Esophagus (tissue), 2 donors: ENCODE data around the gene PKM. TPM values are rescaled to one million over a fixed set of nuclear protein-coding genes. Genes with fewer than 3 reads are reported as not detected.

Experiments
- H3K27ac ChIP-seq, 2 donors: one replicate each; pipeline ENCODE4 v1.5.1; 2013; ENCODE audit warnings: low read depth in 2 of 2, mild to moderate bottlenecking in 2 of 2, inconsistent platforms in 1 of 2, low read length in 1 of 2, moderate library complexity in 1 of 2
- H3K27me3 ChIP-seq, 2 donors: one replicate each; pipeline ENCODE4 v1.6.1; 2013; ENCODE audit warnings: low read length in 2 of 2, control low read depth in 1 of 2, mild to moderate bottlenecking in 1 of 2; ENCODE audit not compliant: insufficient read depth in 2 of 2, control insufficient read depth in 1 of 2
- H3K36me3 ChIP-seq, 2 donors: one replicate each; pipeline ENCODE4 v1.6.1; 2013; ENCODE audit warnings: low read length in 1 of 2; ENCODE audit not compliant: control insufficient read depth in 2 of 2, insufficient read depth in 2 of 2
- H3K4me1 ChIP-seq, 2 donors: one replicate each; pipeline ENCODE4 v1.6.1; 2013; ENCODE audit warnings: low read length in 1 of 2; ENCODE audit not compliant: control insufficient read depth in 2 of 2, insufficient read depth in 2 of 2
- H3K4me3 ChIP-seq, 2 donors: one replicate each; pipeline ENCODE4 v1.5.1; 2013; ENCODE audit warnings: low read length in 2 of 2, mild to moderate bottlenecking in 2 of 2, low read depth in 1 of 2, moderate library complexity in 1 of 2
- H3K9me3 ChIP-seq, 2 donors: one replicate each; pipeline ENCODE4 v1.6.1; 2013; ENCODE audit warnings: mild to moderate bottlenecking in 2 of 2, low read depth in 1 of 2, low read length in 1 of 2, moderate library complexity in 1 of 2; ENCODE audit not compliant: control insufficient read depth in 2 of 2, insufficient read depth in 1 of 2
- WGBS, 2 donors: extraction: QIAGEN DNeasy Blood & Tissue Kit; methylation state at CpG; one replicate each; pipeline ENCODE4 v1.1.7; 2013; 5-methylcytosine and 5-hydroxymethylcytosine counted together
- polyA plus RNA-seq, 2 donors: library from polyadenylated mRNA; stranded (reverse); fragments of 200-250 nt; gene quantifications; one replicate each; pipeline ENCODE4 v1.2.3, GENCODE V29; 2013
- donor health status: healthy with polysubstance abuse.
- donor health status: Bipolar disorder and iron deficiency.

The PKM gene
- polyA plus RNA-seq, 2 donors, result 235 to 528 TPM

GRCh38 chr15:72227720-72228119, 3.3 kb downstream of the PKM start:
- H3K36me3 ChIP-seq, result no peaks in the 10 kb centered on the region
- H3K27me3 ChIP-seq, result no peaks in the 10 kb centered on the region
- peaks cover 4 to 14% of the 10 kb centered on the region in 2 donors for H3K4me1 ChIP-seq
- WGBS, 2 donors, result 32 to 44% methylated on average over 4 of the region's 4 CpGs
- H3K9me3 ChIP-seq, result no peaks in the 10 kb centered on the region
- H3K4me3 ChIP-seq, result peak overlapping the region in 1 of 2 donors; percentile 94
- peak overlapping the region; percentile 90 to 99 for H3K27ac ChIP-seq

- H3K9me3 ChIP-seq, result no peaks in the 10 kb centered on the region
- H3K4me3 ChIP-seq, result peak overlapping the region in 1 of 2 donors; percentile 8
- WGBS, 2 donors, result 20 to 26% methylated on average over 8 of the region's 8 CpGs
- H3K4me1 ChIP-seq, result peaks cover 8 to 19% of the 10 kb centered on the region in 2 donors
- no peaks in the 10 kb centered on the region for H3K27me3 ChIP-seq
- no peaks in the 10 kb centered on the region for H3K36me3 ChIP-seq
- H3K27ac ChIP-seq, result peak overlapping the region; percentile 66 to 92
These were observed 3.8 kb downstream of the PKM start for GRCh38 chr15:72227192-72227586.

- Histone ChIP-seq H3K27ac (peak overlapping the region; percentile 62 to 79), H3K9me3 (no peaks in the 10 kb centered on the region), H3K4me1 (peaks cover 4 to 16% of the 10 kb centered on the region in 2 donors), H3K4me3 (no peak overlapping the region), H3K27me3 (no peaks in the 10 kb centered on the region), H3K36me3 (peaks cover 3 to 9% of the 10 kb centered on the region in 2 donors)
- 82% methylated on average over 10 of the region's 10 CpGs for WGBS, 2 donors
These were observed 7.7 kb downstream of the PKM start for GRCh38 chr15:72223278-72223677.

GRCh38 chr15:72222393-72222792, 8.6 kb downstream of the PKM start:
- Histone ChIP-seq H3K27me3 (no peaks in the 10 kb centered on the region), H3K9me3 (no peaks in the 10 kb centered on the region), H3K4me3 (peak overlapping the region in 1 of 2 donors; percentile 2), H3K27ac (peak overlapping the region; percentile 91), H3K36me3 (peaks cover 3 to 9% of the 10 kb centered on the region in 2 donors), H3K4me1 (peaks cover 4 to 16% of the 10 kb centered on the region in 2 donors)
- WGBS, 2 donors, result 43 to 70% methylated on average over 4 of the region's 4 CpGs

- H3K4me3 ChIP-seq, result no peak overlapping the region
- no peaks in the 10 kb centered on the region for H3K9me3 ChIP-seq
- 71 to 84% methylated on average over 1 of the region's 1 CpG for WGBS, 2 donors
- peaks cover 4 to 11% of the 10 kb centered on the region in 2 donors for H3K4me1 ChIP-seq
- no peaks in the 10 kb centered on the region for H3K27me3 ChIP-seq
- no peak overlapping the region for H3K27ac ChIP-seq
- H3K36me3 ChIP-seq, result peaks cover 14 to 17% of the 10 kb centered on the region in 2 donors
These were observed 10.3 kb downstream of the PKM start for GRCh38 chr15:72220687-72221086.

- H3K4me3 ChIP-seq, result no peak overlapping the region
- H3K36me3 ChIP-seq, result peaks cover 14 to 19% of the 10 kb centered on the region in 2 donors
- 74 to 83% methylated on average over 4 of the region's 4 CpGs for WGBS, 2 donors
- H3K4me1 ChIP-seq, result peaks cover 0 to 2% of the 10 kb centered on the region in 2 donors
- H3K27me3 ChIP-seq, result no peaks in the 10 kb centered on the region
- H3K27ac ChIP-seq, result no peak overlapping the region
- H3K9me3 ChIP-seq, result no peaks in the 10 kb centered on the region
These were observed 13.8 kb downstream of the PKM start for GRCh38 chr15:72217216-72217615.

GRCh38 chr15:72216079-72216478, 14.9 kb downstream of the PKM start:
- Histone ChIP-seq H3K36me3 (peaks cover 14 to 27% of the 10 kb centered on the region in 2 donors), H3K9me3 (no peaks in the 10 kb centered on the region), H3K27me3 (no peaks in the 10 kb centered on the region), H3K4me3 (no peak overlapping the region), H3K4me1 (no peaks in the 10 kb centered on the region), H3K27ac (no peak overlapping the region)
- 87 to 93% methylated on average over 1 of the region's 1 CpG for WGBS, 2 donors

GRCh38 chr15:72207558-72208085, 23.4 kb downstream of the PKM start:
- H3K9me3 ChIP-seq, result no peaks in the 10 kb centered on the region
- no peak overlapping the region for H3K4me3 ChIP-seq
- no peaks in the 10 kb centered on the region for H3K27me3 ChIP-seq
- no peak overlapping the region for H3K27ac ChIP-seq
- H3K4me1 ChIP-seq, result peaks cover 1 to 7% of the 10 kb centered on the region in 2 donors
- peaks cover 46 to 70% of the 10 kb centered on the region in 2 donors for H3K36me3 ChIP-seq

- no peak overlapping the region for H3K4me3 ChIP-seq
- no peak overlapping the region for H3K27ac ChIP-seq
- 80 to 85% methylated on average over 5 of the region's 5 CpGs for WGBS, 2 donors
- no peaks in the 10 kb centered on the region for H3K9me3 ChIP-seq
- peaks cover 6 to 11% of the 10 kb centered on the region in 2 donors for H3K4me1 ChIP-seq
- H3K36me3 ChIP-seq, result peaks cover 47 to 75% of the 10 kb centered on the region in 2 donors
- no peaks in the 10 kb centered on the region for H3K27me3 ChIP-seq
These were observed 24.4 kb downstream of the PKM start for GRCh38 chr15:72206677-72207000.

GRCh38 chr15:72205896-72206676, 24.9 kb downstream of the PKM start:
- H3K4me1 ChIP-seq, result peaks cover 6 to 11% of the 10 kb centered on the region in 2 donors
- peaks cover 52 to 74% of the 10 kb centered on the region in 2 donors for H3K36me3 ChIP-seq
- no peaks in the 10 kb centered on the region for H3K27me3 ChIP-seq
- peak overlapping the region in 1 of 2 donors; percentile 1 for H3K27ac ChIP-seq
- no peak overlapping the region for H3K4me3 ChIP-seq
- no peaks in the 10 kb centered on the region for H3K9me3 ChIP-seq
- WGBS, 2 donors, result 81 to 95% methylated on average over 7 to 10 of the region's 10 CpGs
